HG02840 (cell line): Measurements from ENCODE around the gene SEL1L3.
"Not testable (repeated sequence)": the region's sequence is repeated elsewhere in the genome, so short reads cannot be mapped to it uniquely, and the experiment has no call there.

Experiments
- ATAC-seq: cut with Tn5 transposase; IDR thresholded peaks from one replicate; pipeline ENCODE4 v1.9.1; 2021; ENCODE audit warnings: mild to moderate bottlenecking, moderate library complexity, moderate number of reproducible peaks; ENCODE audit not compliant: unreplicated experiment, low FRiP score

Gene SEL1L3

DNA sequence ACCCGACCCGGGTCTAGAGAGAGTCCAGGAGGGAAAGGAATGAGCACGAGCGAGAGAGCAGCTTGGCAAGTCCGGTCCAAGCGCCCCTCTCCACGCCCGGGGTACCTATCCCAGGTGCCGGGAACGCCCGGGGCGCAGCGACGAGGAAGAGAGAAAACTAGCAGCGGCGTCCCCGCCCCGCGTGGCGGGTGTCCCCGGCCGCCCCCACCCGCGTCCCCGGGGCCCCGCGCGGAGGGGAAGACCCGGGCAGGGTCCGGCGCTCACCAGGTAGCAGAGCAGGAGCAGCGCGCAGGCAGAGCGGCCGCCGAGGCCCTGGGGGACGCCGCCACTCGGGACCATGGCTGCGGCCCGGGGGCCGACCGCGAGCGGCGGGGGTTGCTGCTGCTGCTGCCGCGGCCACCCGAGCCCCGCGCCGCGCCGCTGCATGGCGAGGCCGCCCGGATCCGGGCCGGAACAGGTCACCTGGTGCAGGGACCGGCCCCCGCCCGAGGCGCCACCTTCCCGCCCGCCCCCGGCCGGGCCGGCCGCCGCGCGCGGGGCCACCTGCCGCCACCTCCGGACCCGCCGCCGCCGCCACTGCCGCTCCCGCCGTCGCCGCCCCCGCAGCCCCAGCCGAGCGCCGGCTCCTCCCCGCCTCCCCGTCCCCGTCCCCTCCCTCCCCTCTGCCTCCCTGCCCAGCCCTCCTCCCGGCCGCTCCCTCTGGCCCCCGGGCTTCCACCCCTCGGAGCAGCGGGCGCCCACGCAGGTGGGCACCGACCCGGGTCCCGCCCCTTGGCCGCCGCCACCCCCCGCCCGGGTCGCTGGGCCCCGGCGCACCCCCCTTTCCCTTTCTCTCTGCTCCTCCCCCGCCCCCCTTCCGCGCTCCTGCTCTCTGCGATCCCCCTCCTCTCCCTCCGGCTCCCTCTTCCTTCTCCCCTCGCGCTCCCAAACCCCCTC, at the start of gene SEL1L3:
Gene SEL1L3, minus strand, starts transcription at position 578 of the 936 bp plus-strand sequence. Its CDS starts 152 bp downstream, at position 426.
- no peak for ATAC-seq

DNA sequence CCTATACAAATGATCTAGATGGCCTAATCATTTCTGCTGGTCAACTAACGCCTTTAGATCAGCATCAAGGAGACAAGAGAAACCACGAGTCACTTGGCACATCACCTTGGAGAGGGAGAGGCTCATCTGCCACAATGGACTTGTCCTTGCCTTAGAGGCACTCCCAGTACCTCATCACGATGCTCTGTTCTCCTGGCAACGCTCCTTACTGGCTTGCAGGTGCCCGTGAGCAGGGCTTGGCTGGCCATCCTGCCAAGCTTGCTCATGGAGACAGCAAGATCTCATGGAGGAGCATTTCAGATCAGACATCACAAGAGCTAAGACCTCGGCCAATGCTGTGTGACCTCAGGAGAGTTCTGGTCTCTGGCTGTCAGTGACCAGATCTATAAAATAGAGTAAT, 48.6 kb upstream of the SEL1L3 start:
- no peak for ATAC-seq

DNA sequence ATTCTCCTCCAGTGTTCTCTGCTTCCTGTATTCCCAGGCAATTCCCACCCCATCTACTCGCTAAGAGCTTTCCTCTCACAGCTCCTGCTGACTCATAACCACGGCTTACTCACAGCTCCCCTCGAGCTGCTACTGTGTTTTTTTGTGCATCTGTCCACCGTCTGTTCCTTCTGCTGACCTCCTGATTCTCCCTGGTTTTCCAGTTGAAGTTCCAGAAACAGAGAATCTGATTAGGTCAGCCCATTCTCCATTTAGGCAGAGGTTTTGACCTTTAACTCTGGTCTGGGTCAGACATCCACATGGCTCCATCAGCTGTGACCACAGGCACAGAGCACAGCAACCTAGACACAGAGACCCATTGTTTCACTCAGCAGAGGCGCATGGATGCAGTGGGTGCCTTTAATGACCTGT, 45.7 kb upstream of the SEL1L3 start:
- ATAC-seq = no peak

DNA sequence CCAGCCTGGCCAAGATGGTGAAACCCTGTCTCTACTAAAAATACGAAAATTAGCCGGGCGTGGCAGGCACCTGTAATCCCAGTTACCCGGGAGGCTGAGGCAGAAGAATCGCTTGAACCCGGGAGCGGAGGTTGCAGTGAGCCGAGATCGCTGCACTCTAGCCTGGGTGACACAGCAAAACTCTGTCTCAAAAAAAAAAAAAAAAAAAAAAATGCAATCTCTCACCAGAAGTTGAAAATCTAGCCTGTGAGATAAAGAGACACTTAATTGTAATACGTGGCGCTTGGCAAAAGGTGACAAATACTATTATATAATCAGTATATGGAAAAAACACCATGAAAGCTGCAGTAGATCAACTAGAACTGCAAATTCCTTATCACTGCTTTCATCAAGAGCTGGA, 43.3 kb upstream of the SEL1L3 start:
- ATAC-seq = not testable (repeated sequence)

DNA sequence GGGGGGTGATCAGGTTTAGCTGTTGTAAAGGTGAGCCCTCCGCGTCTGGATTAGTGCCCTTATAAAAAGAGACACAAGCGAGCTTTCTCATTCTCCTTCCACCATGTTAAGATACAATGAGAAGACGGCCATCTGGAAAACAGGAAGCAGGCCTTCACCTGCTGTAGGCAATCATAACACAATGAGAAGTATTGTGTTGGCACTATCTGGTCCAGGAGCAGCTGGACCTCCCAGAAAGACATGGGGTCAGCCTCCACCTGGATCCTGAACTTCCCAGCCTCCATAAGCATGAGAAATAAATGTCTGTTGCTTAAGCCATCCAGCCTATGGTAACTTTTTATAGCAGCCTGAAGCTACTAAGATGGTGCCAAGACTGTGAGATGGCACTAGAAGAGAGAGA, 42.6 kb upstream of the SEL1L3 start:
- ATAC-seq = no peak

DNA sequence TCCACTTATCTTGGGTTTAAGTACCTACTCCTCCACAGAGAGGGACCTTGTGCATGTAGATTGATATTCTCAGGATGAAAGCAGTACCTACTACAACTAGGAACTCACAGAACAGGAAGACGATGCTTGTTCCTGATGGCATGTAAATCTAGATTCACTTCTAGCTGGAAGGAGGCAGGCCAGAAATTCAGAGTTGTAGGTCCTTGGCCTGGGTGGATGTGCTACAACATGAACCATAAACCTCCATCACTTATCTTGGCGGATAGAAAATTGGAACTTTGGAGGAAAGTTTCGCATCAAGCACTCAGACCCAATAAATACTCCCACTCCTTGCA, 41.9 kb upstream of the SEL1L3 start:
- ATAC-seq = no peak

DNA sequence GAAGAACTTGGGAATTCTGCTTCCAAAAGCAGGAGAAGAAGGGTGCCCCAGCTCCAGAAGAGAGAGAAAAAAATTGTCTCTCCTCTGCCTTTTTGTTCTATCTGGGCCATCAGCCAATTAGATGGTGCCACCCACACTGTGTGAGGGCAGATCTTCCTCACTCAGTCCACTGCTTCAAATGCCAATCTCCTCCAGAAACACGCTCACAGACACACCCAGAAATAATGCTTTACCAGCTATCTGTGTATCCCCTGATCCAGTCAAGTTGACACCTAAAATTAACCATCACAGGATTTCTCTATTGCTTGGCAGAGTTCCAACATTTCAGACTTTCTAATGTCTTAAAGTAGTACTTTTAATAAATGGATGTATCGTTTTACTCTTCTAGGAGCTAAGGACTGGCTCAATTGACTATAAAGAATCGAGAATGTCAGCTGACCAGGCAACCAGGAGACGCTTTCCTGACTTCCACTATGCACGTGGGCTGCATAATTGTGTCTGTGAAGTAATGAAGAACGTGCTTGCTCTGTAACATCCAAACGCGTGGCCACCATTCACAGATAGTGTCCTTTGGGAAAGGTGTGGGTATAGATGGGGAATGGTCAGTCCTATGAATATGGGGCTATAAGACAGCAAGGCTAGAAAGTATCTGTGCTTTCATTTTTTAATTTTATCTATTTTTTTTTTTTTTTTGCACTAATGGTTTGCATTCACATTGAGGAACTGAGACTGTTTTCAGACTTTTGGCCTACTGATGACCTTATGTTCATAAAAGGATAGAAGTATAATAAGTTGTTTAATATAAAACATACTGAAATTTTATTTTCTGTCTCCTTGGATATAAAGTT, 41.3 kb upstream of the SEL1L3 start:
- ATAC-seq = no peak

DNA sequence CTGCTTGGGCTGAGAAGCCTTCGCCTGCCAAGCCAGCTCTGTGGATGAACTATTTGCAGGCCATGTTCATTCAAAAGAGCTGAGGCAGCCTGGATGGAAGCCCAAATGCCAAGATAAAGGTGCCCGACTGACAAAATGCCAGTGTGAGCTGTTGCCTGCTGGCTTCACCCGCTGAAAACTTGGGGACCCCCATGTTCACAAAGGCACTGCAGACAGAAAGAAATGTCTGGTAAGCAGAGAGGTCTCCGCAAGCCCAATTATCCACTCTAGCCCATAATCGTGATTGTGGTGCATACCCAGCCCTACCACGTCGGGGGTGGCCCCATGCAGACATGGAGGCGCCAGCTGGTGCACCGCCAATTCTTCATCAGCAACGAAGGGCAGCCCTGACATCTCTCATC, 38.2 kb upstream of the SEL1L3 start:
- no peak for ATAC-seq

DNA sequence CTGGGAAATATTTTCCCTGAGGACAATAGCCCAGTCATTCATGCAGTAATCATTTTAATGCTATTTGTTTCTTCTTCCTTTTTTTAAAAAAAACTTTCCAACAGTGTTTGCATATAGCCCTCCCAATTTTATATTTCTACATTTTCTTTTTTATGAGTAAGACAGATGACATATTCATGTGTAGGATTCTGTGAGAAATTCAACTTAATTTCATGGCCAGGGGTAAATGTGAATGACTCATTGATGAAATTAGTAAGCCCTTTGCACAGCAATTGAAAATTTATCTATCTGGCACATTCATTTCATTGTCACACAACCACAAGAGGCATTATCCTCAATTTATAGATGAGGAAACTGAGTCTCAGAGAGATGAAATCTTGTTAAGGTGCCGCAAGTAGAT, 37.5 kb upstream of the SEL1L3 start:
- no peak for ATAC-seq

DNA sequence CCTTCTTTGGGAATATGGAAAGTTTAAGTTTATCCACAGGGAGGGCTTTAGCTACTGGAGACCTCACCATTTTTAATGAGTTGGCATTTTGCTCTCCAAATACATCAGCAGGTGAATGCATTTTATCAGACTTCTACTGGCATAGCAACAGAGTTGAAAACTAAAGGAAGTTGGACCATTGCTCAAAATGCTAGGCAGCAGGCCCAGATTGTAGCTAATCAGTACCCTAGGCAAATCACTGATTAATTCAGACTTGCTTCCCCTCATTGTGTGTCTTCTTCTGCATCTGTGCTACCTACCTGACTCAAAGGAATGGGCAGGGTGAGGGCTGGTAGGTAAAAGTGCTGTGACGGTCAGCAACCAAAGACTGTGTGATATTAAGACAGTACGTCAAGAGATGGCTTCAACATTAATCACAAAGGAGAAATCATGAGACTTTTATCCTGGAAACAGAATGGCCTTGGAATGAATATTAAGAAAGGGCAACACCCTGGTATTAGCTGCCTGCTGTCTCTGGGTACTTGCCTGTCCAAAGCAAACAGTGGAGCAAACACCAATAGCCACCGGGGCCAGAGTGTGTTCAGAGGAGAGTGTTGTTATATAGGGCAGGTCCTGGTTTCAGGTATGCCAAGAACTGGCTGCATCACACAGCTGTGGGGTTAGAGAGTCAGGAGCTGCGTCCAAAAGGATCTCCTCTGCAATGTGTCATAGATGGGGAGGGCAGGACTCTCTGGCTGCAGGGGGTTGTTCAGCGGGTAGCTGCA, 34.2 kb upstream of the SEL1L3 start:
- no peak for ATAC-seq

DNA sequence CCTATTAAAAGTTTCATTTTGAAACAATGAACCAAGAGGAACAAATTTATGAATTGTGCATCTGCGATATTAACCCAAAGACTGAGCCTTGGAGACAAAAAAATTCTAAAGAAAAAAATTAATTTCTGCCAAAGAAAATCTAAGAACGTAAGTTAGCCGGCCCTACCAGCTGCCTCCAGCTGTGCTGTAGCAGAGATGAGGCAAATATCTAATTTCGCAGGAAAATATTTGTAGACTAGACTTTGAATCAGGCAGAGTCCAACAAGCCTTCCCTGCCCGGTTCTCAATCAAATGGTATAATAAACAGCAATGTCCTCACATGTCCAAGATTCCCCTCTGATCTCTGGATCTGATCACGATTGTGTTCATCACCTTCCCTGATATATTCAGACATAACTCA, 30.0 kb upstream of the SEL1L3 start:
- ATAC-seq = no peak

DNA sequence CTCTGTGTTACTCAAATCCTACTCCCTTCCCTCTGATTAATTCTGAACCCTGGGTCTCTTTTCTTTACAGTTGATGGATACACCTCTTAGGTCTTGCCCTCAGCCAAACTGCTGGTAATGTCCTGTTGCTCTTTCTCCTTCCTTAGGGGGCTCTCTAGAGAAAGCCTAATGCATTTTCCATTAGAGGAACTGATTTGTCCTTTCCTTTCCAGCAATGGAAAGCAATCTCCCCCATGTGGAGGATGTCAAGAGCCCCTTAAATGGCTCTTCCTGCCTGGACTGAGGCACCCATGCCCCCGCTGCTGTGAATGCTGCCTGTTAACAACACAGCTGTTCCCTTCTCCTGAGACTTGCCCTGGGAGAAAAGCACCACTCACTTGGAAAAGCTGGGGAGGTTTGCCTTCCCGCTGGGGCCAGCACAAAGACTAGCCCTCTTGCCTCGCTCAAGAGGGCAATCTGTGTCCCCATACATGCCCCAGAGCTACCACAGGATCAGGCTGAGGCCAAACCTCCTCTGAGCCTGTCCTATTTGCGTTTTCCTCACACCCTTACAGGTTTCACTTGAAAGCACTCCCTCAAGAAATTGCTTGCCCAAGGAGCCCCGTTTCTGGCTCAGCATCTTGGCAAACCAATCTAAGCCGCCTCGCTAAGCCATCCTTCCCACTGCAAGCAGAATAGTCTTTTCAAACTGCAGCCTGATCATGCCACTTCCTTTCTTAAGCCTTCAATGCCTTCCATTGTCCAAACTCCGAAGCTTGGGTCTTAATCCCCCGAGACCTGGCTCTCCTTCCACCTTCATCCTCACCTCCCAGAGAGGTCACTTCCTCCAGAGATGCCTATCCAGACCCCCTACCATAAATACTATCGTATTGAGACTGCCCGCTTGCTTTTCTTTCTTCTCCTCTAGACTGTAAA, 28.0 kb upstream of the SEL1L3 start:
- ATAC-seq = no peak

DNA sequence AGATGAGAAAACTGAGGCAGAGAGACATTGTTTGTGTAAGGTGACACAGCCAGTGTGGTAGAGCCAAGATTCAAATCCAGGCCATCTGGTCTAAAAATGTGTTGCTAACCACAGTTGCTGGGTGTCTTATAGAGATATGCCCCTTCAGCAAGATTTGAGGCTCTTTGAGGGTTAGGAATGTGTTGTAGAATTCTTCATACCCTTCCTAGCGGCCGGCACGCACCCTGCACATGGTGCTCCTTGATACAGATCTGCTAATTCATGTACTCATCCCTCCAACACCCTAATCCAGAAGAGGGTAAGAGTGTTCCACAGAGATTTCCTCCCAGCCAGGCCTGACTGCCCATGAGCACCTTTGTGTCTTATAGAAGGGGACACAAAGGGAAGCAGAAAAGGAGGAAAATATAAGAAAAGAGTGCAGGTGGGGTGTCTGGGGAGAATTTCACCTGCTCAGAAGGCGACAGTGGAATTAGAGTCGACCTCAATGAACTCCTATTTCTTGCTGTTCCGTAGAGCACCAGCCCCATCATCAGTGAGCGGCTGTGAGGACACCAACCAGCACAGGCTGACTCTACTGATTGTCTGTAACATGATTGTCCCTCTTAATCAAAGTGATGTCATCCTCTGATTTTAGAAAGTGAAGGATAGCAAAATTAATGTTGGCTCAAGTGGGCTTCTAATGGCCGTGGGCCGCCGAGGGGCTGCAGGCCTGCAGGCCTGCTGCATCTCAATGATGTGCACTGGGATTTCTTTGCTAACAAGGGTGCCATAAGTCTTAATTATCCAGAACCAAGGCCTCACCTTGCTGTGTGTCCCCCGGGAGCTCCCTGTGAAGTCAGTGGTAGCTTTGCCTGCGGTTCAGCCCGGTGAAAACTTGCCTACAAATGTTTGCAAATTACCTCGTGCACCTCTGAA, 27.1 kb upstream of the SEL1L3 start:
- ATAC-seq = no peak

DNA sequence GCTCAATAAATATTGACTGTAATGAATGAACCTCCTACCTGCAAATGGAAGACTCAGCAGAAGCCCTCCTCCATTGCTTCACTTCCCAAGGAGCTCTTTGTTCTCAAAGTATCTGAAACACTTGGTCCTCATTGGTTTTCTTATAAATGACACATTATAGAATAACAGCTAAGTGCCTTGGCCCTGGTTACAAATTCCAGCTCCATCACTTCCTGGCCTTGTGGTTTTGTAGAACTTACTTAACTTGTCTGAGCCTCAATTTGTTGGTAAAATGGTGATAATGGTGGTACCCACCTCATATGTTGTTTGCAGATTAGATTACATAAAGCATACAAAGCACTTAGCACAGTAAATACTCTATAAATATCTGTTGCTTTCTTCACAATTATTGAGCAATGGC, 26.0 kb upstream of the SEL1L3 start:
- ATAC-seq = no peak

DNA sequence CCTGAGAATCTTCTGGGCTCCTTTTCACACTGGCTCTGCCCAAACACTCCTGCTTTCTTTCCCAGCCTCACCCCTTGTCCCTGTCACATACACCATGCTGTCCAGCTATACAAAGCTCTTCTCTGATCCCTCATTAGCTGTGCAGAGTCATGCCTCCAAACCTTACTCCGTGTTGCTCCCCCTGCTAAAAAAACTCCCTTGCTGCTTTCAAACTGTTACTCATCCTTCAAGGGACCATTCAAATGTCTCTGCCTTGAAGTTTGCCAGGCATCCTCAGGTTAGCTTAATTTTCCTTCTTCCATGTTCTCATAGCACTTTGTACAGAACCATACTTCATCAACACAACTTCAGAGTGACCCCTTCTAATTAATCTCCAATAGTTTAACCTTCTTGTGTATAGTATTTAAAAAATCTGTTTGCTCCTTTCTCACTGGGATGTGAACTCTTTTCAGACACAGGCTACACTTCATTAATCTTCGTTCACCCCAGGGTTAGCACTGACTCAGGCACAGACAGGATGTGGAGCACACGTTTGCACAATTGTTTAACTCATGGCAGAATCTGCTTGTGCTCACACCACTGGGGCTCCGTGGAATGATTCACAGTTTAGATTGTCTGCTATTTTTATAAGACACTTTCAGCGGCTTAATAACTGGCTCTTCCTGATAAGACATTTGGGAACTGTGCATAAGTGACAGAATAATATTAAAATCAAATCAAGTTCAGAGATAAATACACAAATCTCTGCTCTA, 21.4 kb upstream of the SEL1L3 start:
- no peak for ATAC-seq

DNA sequence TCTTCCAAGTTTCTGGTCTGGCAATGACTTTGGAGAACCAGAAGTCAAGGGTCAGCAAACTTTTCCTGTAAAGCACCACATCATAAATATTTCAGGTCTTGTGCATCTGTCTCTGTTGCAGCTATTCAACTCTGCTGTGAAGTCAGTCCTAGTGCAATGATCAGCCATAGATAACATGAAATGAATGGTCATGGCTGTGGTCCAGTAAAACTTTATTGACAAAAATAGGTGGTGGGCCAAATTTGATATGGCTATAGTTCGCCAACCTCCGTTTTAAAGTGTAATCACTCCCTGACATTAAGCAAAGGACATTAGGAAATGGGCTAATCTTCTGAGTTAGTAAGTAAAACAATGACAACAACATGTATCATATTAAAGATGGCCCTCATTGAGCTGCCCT, 20.8 kb upstream of the SEL1L3 start:
- ATAC-seq = no peak

DNA sequence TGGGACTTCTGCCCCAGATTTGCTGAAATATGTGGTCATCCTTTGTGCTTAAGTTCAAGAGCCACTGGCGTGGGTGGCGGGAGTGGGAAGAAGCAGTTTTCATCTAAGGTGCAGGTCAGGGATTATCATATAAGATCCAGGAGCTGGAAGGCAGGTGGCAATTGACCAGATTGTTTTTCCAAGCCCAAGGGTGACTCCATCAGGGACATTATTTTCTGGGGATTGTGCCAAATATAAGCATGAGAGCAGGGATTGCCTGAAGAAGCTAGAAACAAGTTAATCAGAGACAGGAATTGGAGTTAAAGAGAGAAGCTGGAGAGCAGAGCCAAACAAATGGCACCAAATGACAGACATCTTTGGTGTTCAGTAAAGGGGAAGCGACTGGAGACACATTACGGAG, 19.4 kb upstream of the SEL1L3 start:
- no peak for ATAC-seq

DNA sequence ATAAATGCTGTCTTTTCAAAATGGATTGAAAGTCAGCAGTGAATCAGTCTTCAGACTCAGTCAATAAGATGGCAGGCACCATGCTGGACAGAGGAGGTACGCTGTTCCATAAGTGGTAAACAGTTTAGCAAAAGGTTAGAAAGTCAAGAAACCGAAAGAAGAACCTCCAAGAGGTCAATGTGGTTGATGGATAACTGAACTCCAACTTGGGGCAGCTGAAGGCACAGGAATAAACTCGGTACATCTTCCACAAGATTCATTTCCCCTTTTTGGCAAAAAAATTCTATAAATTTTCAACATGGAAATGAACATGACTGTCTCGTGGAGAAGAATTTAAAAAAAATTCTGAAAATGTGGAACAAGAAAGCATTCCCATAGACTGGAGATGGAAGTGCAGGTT, 18.4 kb upstream of the SEL1L3 start:
- no peak for ATAC-seq
